Measurements from ENCODE around the gene ZFAND2A. TPM values are rescaled to one million over a fixed set of nuclear protein-coding genes. Genes with fewer than 3 reads are reported as not detected.

ZFAND2A gene
- total and polyA plus RNA-seq, 8 donors, result 0.89 to 93.6 (median 30.7) TPM

DNA sequence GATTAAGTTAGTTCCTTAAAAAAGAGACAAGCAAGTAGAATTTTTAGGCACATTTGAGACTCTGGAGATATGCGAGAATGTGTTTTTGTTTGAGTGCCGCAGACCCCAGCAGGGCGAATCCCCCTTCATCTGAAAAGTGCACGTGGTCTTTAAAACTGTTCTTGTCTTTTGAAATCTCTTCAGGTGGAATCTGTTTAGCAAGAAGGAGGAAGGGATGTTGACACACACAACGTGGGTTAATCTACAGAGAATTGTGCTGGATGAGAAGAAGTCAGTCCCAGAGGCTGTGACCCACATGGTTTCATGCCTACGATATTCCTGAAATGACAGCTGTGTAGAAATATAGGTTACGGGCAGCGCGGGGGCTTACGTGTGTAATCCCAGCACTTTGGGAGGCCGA, 27.1 kb upstream of the ZFAND2A start:
- no peak overlapping the region for H3K4me3 ChIP-seq
- no peaks in the 10 kb centered on the region for H3K9me3 ChIP-seq
- H3K4me1 ChIP-seq, result peaks cover 0 to 5% (median 3%) of the 10 kb centered on the region in 4 donors
- no peak overlapping the region for H3K27ac ChIP-seq
- H3K36me3 ChIP-seq, result no peaks in the 10 kb centered on the region
- H3K27me3 ChIP-seq, result peaks cover 0 to 91% (median 22%) of the 10 kb centered on the region in 3 donors
- WGBS, 5 donors, result 78 to 83% (median 80%) methylated on average over 11 of the region's 11 CpGs
- DNase-seq, result no peak
- TF ChIP-seq, protein P1, sequence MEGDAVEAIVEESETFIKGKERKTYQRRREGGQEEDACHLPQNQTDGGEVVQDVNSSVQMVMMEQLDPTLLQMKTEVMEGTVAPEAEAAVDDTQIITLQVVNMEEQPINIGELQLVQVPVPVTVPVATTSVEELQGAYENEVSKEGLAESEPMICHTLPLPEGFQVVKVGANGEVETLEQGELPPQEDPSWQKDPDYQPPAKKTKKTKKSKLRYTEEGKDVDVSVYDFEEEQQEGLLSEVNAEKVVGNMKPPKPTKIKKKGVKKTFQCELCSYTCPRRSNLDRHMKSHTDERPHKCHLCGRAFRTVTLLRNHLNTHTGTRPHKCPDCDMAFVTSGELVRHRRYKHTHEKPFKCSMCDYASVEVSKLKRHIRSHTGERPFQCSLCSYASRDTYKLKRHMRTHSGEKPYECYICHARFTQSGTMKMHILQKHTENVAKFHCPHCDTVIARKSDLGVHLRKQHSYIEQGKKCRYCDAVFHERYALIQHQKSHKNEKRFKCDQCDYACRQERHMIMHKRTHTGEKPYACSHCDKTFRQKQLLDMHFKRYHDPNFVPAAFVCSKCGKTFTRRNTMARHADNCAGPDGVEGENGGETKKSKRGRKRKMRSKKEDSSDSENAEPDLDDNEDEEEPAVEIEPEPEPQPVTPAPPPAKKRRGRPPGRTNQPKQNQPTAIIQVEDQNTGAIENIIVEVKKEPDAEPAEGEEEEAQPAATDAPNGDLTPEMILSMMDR (IDR thresholded peaks at IDR 0.05), result no peak
- TF ChIP-seq POLR2A (IDR thresholded peaks at IDR 0.05), result no peak
- TF ChIP-seq EP300 (IDR thresholded peaks at IDR 0.05), result no peak
- TF ChIP-seq POLR2AphosphoS5 (IDR thresholded peaks at IDR 0.05), result no peak
- intact Hi-C loops (cut with DNase I; ENCODE audit: low total_unique reads), result no loop called here

DNA sequence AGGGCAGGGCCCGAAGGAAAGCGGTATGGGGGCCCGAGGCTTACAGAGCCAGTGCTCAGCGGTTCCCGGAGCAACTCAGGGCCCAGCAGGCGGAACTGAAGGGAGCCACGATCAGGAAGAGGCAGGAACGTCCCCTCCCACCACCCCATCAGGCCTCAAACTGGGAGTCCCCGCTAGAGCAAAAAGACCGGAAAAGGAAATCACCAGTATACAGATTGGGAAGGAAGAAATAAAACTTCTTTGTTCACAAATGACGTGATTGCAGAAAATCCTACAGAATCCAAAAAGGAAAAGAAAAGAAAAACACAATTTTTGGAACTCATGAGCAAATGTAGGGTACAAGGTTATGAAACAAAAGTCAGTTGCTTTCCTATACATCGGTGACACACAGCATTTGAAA, 21.6 kb upstream of the ZFAND2A start:
- H3K9me3 ChIP-seq, result no peaks in the 10 kb centered on the region

DNA sequence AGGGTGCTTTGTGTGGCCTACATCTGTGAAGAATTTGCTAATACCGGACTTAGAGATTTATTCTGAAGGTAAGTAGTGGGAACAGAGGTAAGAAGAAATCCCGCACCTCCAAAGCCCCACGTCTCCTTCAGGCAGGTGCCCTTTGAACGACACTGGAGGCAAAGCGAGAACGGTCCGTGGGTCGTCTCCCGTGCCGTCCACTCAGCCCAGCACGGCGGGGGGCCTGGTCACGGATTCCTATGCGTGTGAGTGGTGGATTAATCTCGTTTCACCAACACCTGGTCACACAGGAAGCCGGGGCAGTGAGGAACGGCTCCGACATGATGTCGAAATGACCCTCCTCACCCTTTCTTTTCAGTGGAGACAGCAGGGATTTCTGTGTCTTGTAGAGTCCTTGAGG, 21.0 kb upstream of the ZFAND2A start:
- Histone ChIP-seq H3K9me3 (no peaks in the 10 kb centered on the region), H3K36me3 (no peaks in the 10 kb centered on the region), H3K27ac (no peak overlapping the region), H3K4me3 (no peak overlapping the region), H3K27me3 (peaks cover 0 to 52% (median 18%) of the 10 kb centered on the region in 3 donors), H3K4me1 (peaks cover 6 to 17% (median 12%) of the 10 kb centered on the region in 4 donors)
- intact Hi-C loops (cut with DNase I; ENCODE audit: low total_unique reads), result no loop called here
- 76 to 86% (median 83%) methylated on average over 17 to 19 of the region's 19 CpGs for WGBS, 5 donors
- DNase-seq, result no peak
- TF ChIP-seq POLR2A (IDR thresholded peaks at IDR 0.05) (no peak), POLR2AphosphoS5 (IDR thresholded peaks at IDR 0.05) (no peak), EP300 (IDR thresholded peaks at IDR 0.05) (no peak)
- TF ChIP-seq, protein P1 (IDR thresholded peaks at IDR 0.05), result no peak

More for the DNA sequence above, 21.6 kb upstream of the ZFAND2A start:
- TF ChIP-seq, protein P1 (IDR thresholded peaks at IDR 0.05), result no peak
- TF ChIP-seq POLR2AphosphoS5 (IDR thresholded peaks at IDR 0.05) (no peak), EP300 (IDR thresholded peaks at IDR 0.05) (no peak), POLR2A (IDR thresholded peaks at IDR 0.05) (no peak)
- Histone ChIP-seq H3K4me3 (no peak overlapping the region), H3K27me3 (peaks cover 0 to 58% (median 22%) of the 10 kb centered on the region in 3 donors), H3K36me3 (no peaks in the 10 kb centered on the region), H3K27ac (no peak overlapping the region), H3K4me1 (peaks cover under 1 to 11% (median 6%) of the 10 kb centered on the region in 4 donors)
- DNase-seq, result no peak
- 53 to 72% (median 57%) methylated on average over 12 of the region's 12 CpGs for WGBS, 5 donors
- intact Hi-C loops (cut with DNase I; ENCODE audit: low total_unique reads), result no loop called here

DNA sequence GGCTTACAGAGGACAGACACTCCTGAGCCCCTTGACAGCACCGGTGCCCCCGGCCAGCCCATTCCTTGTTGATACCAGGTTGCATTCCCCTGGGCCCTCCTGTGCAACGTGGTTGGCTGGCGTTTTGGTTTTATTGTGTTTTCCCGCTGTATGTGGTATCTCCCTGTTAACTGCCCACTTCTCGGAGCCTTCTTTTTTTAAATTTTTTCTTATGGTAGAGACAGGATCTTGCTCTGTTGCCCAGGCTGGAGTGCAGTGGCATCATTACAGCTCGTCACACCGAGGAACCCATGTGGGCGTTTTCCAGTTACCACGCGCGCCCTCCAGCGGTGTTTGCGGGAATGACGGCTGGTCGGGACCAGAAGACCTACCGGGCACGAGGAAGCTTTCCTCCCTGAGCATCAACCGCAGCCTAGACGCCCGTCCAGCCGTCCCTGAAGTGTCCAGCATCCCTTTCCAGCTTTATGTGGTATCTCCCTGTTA, 16.9 kb upstream of the ZFAND2A start:
- intact Hi-C loops (cut with DNase I; ENCODE audit: low total_unique reads), result no loop called here
- WGBS, 5 donors, result 33 to 54% (median 40%) methylated on average over 22 of the region's 22 CpGs
- peak; percentile 76 to 81 for DNase-seq
- no peaks in the 10 kb centered on the region for H3K9me3 ChIP-seq
- H3K36me3 ChIP-seq, result no peaks in the 10 kb centered on the region
- peaks cover 0 to 20% (median 0%) of the 10 kb centered on the region in 3 donors for H3K27me3 ChIP-seq
- TF ChIP-seq, protein P1 (IDR thresholded peaks at IDR 0.05), result peak in 5 of 7 experiments; percentile 45 to 61 (median 56)
- no peak for TF ChIP-seq POLR2AphosphoS5 (IDR thresholded peaks at IDR 0.05)
- no peak overlapping the region for H3K27ac ChIP-seq
- no peak overlapping the region for H3K4me3 ChIP-seq
- H3K4me1 ChIP-seq, result peaks cover 11 to 16% (median 13%) of the 10 kb centered on the region in 4 donors
